ENCODE data around the gene DBT. TPM values are rescaled to one million over a fixed set of nuclear protein-coding genes. Genes with fewer than 3 reads are reported as not detected.
"Not testable (repeated sequence)": the region's sequence is repeated elsewhere in the genome, so short reads cannot be mapped to it uniquely, and the experiment has no call there.

DBT gene
- polyA plus RNA-seq, 1 of the 3 experiments (the other 2 are of a cell fraction) = 2.0 TPM

- Histone ChIP-seq H3K27ac (ENCODE audit: low read depth in 2 of 2, low read length in 1 of 2) (peak overlapping the region; percentile 72 to 75), H3K4me3 (ENCODE audit: low read depth in 2 of 2, low read length in 1 of 2) (peak overlapping the region; percentile 90 to 100), H3K9ac (peak overlapping the region; percentile 93), H3K27me3 (ENCODE audit: insufficient read depth) (no peaks in the 10 kb centered on the region), H3K4me2 (peak overlapping the region; percentile 94), H3K36me3 (replicated peaks in 1 of 2; ENCODE audit: control insufficient read depth in 1 of 2, insufficient read depth in 2 of 2, low read length in 1 of 2) (peaks cover 20 to 41% of the 10 kb centered on the region in 2 experiments), H4K20me1 (ENCODE audit: insufficient read depth) (no peaks in the 10 kb centered on the region), H3K4me1 (ENCODE audit: control insufficient read depth in 1 of 2, insufficient read depth in 2 of 2, low read depth in 1 of 2, low read length in 1 of 2) (peaks cover 5 to 11% of the 10 kb centered on the region in 2 experiments; a peak in 3 of 4 replicates), H2AFZ (ENCODE audit: low read depth) (peak overlapping the region; percentile 99), H3F3A (replicated peaks; ENCODE audit: insufficient read depth) (no peaks in the 10 kb centered on the region), H3K9me2 (no peaks in the 10 kb centered on the region), H3K9me3 (no peaks in the 10 kb centered on the region), H3K79me2 (ENCODE audit: insufficient read depth) (peaks cover 42% of the 10 kb centered on the region)
- CTCF ChIA-PET = interaction anchor here (1.0 to 2.1 kb wide), 4 partner anchors 9 to 196 kb away, joined by 4 to 6 read pairs (median 4); no protein-coding TSS in a partner anchor
- WGBS (ENCODE audit: low lambda C conversion rate) = 2% methylated on average over 12 of the region's 12 CpGs
- TF ChIP-seq JUND (IDR thresholded peaks at IDR 0.05) (no peak), GATA2 (CRISPR knock-in tag; IDR thresholded peaks at IDR 0.05) (no peak), FOXM1 (IDR thresholded peaks at IDR 0.05; ENCODE audit: low read depth) (no peak), RAD21 (IDR thresholded peaks at IDR 0.05; ENCODE audit: low read length) (no peak; the same call in 1 of the 2 replicates), RXRA (IDR thresholded peaks at IDR 0.05; ENCODE audit: borderline replicate concordance, low read depth) (no peak), ZBTB33 (IDR thresholded peaks at IDR 0.05; ENCODE audit: borderline replicate concordance, low read depth) (no peak)
- POLR2A ChIA-PET = interaction anchor here (1.0 to 1.8 kb wide), 4 partner anchors 9 to 132 kb away, joined by 3 to 17 read pairs (median 6); partner anchors contain the start of genes CDC14A, DBT, SASS6 and TRMT13
- DNase-seq = no peak
Measured at GRCh38 chr1:100265562-100265930, 15.9 kb upstream of the DBT start.

GRCh38 chr1:100264081-100264480 lies 14.4 kb upstream of the DBT start:
- CTCF ChIA-PET; H3K27ac ChIP-seq (ENCODE audit: low read depth in 2 of 2, low read length in 1 of 2); DNase-seq; H3K9ac ChIP-seq; H3F3A ChIP-seq (replicated peaks; ENCODE audit: insufficient read depth); H3K9me2 ChIP-seq; POLR2A ChIA-PET; H2AFZ ChIP-seq (ENCODE audit: low read depth); H3K9me3 ChIP-seq; H3K27me3 ChIP-seq (ENCODE audit: insufficient read depth); H3K4me3 ChIP-seq (ENCODE audit: low read depth in 2 of 2, low read length in 1 of 2); H4K20me1 ChIP-seq (ENCODE audit: insufficient read depth); H3K4me2 ChIP-seq: not testable (repeated sequence)
- H3K79me2 ChIP-seq (ENCODE audit: insufficient read depth) = peaks cover 31% of the 10 kb centered on the region
- peaks cover 5 to 11% of the 10 kb centered on the region in 2 experiments; a peak in 3 of 4 replicates for H3K4me1 ChIP-seq (ENCODE audit: control insufficient read depth in 1 of 2, insufficient read depth in 2 of 2, low read depth in 1 of 2, low read length in 1 of 2)
- H3K36me3 ChIP-seq (replicated peaks in 1 of 2; ENCODE audit: control insufficient read depth in 1 of 2, insufficient read depth in 2 of 2, low read length in 1 of 2) = peaks cover 11 to 28% of the 10 kb centered on the region in 2 experiments
- WGBS (ENCODE audit: low lambda C conversion rate) = 100% methylated on average over 4 of the region's 5 CpGs

GRCh38 chr1:100261686-100262085 lies 12.1 kb upstream of the DBT start:
- ChIA-PET CTCF (interaction anchor here (0.9 kb wide), 1 partner anchor 26 kb away, joined by 3 read pairs; no protein-coding TSS in a partner anchor), POLR2A (no interaction called here)
- Histone ChIP-seq H3K4me2 (no peak overlapping the region), H3K9me2 (no peaks in the 10 kb centered on the region), H3F3A (replicated peaks; ENCODE audit: insufficient read depth) (no peaks in the 10 kb centered on the region), H2AFZ (ENCODE audit: low read depth) (no peak overlapping the region), H3K27me3 (ENCODE audit: insufficient read depth) (no peaks in the 10 kb centered on the region), H3K27ac (ENCODE audit: low read depth in 2 of 2, low read length in 1 of 2) (no peak overlapping the region), H4K20me1 (ENCODE audit: insufficient read depth) (no peaks in the 10 kb centered on the region), H3K36me3 (replicated peaks in 1 of 2; ENCODE audit: control insufficient read depth in 1 of 2, insufficient read depth in 2 of 2, low read length in 1 of 2) (peaks cover 0 to 15% of the 10 kb centered on the region in 2 experiments), H3K9me3 (no peaks in the 10 kb centered on the region), H3K9ac (no peak overlapping the region), H3K4me3 (ENCODE audit: low read depth in 2 of 2, low read length in 1 of 2) (no peak overlapping the region), H3K4me1 (ENCODE audit: control insufficient read depth in 1 of 2, insufficient read depth in 2 of 2, low read depth in 1 of 2, low read length in 1 of 2) (peaks cover 0 to 2% of the 10 kb centered on the region in 2 experiments; a peak in 2 of 4 replicates), H3K79me2 (ENCODE audit: insufficient read depth) (peaks cover 8% of the 10 kb centered on the region)
- TF ChIP-seq RAD21 (IDR thresholded peaks at IDR 0.05; ENCODE audit: low read length) (no peak), NFIC (IDR thresholded peaks at IDR 0.05; ENCODE audit: borderline replicate concordance) (no peak), REST (IDR thresholded peaks at IDR 0.05; ENCODE audit: low read depth, low read length) (no peak), CTCF (IDR thresholded peaks at IDR 0.05) (no peak), MAX (IDR thresholded peaks at IDR 0.05; ENCODE audit: low read depth) (no peak), POLR2AphosphoS5 (IDR thresholded peaks at IDR 0.05; ENCODE audit: low read depth, low read length) (no peak), TCF12 (IDR thresholded peaks at IDR 0.05) (no peak)
- no peak for DNase-seq

All from SK-N-SH (cell line).